Stimulated activated CD4-positive, alpha-beta T cell treated with anti-CD3 and anti-CD28 coated beads, Interleukin-12 subunit alpha, Interleukin-12 subunit beta, amount 100 ng/mL, for 24 hours (primary cell): ENCODE results near the gene PPP1R14D.

ENCODE experiments used
- DNase-seq, 2 experiments: peaks; one replicate each; pipeline ENCODE4 v3.0.0-alpha.2; 2020; ENCODE audit warnings: low read depth in 2 of 2

The PPP1R14D gene

GRCh38 chr15:40852529-40852928 is 24.0 kb upstream of the PPP1R14D start:
- DNase-seq: no peak

DNA sequence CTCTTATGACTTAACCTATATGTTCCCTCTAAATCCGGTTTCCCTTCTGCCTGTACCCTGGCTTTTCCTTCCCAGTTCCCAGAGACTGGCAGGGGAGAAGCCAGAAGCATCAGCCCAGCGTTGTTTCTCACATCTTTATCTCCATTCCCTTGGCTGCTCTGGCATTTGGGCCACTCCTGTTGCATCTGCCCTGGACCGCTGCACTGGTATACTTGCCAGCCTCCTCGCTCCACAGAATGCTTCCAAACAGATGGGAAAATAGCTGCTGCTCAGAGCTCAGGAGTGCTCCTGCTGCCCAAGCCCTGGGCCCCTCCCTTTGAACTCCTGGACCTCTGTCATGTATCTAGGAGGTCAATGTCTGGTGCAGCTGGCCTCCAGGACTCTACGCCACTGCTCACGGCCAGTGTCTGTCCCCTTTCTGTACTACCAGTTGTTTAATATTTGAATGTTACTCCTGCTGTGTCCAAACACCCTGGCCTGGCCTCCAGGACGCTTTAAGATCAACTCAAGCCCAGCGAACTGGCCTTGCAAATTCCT is 22.1 kb upstream of the PPP1R14D start:
- no peak for DNase-seq

- no peak for DNase-seq
Observed at GRCh38 chr15:40847223-40847961, 18.9 kb upstream of the PPP1R14D start.

DNA sequence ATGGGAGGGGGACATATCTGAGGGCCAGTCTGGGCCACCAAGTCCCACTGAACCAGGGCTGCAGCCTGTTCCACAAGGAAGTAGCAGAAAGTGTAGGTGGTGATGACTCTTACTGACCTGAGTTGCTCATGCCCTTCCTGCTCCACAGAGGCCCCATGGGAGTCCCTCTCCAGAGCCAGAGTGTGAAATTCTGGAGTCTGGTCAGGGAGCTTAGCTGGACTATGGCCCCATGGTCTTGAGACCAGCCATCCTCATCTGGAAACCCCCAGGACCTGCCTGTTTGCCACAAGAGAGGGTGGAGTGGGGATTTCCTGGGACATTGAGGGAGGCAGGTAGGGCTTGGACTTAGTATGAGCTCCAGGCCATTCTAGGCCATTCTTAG is 18.3 kb upstream of the PPP1R14D start:
- no peak for DNase-seq

- DNase-seq: no peak
Observed at GRCh38 chr15:40845511-40846284, 17.2 kb upstream of the PPP1R14D start.

DNA sequence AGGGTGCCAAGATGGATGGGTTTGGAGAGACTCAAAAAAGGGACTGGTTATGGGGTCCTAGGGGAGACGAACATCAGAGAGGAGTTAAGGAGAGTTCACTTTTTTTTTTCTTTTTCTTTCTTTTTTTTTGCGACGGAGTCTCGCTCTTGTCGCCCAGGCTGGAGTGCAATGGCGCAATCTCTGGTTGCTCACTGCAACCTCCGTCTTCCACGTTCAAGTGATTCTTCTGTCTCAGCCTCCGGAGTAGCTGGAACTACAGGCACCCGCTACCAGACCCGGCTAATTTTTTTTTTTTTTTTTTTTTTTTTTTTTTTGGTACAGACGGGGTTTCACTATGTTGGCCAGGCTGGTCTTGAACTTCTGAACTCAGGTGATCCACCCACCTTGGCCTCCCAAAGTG is 16.5 kb upstream of the PPP1R14D start:
- no peak for DNase-seq

DNA sequence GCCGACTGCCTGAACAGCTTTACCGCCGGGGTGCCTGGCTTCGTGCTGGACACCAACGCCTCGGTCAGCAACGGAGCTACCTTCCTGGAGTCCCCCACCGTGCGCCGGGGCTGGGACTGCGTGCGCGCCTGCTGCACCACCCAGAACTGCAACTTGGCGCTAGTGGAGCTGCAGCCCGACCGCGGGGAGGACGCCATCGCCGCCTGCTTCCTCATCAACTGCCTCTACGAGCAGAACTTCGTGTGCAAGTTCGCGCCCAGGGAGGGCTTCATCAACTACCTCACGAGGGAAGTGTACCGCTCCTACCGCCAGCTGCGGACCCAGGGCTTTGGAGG is 16.2 kb upstream of the PPP1R14D start:
- peak in 1 of 2 experiments; percentile 14 for DNase-seq

DNA sequence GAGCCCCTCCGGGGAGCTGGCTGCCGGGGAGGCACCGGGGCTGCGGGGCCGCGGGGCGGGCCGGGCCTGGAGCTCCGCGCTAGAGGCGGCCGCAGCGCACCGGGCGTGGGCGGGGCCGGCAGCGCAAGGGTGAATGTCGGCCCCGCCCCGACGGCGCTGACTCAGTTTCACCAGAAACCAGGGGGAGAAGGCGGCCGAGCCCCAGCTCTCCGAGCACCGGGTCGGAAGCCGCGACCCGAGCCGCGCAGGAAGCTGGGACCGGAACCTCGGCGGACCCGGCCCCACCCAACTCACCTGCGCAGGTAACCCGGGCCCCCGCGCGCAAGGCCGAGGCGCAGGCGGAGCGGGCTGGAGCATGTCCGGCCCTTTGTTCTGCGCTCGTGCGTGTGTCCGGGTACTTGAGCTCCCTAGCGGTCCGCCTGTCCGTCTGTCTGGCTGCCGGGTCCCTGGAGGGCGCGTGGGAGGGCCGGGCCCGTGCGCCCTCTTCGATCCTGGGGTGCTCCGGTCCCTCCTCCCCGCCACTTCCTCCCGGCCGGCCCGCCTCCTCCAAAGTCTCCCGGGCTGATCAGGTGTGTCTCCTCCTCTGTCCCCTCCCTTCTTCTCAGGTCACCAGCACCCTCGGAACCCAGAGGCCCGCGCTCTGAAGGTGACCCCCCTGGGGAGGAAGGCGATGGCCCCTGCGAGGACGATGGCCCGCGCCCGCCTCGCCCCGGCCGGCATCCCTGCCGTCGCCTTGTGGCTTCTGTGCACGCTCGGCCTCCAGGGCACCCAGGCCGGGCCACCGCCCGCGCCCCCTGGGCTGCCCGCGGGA is 15.6 kb upstream of the PPP1R14D start, which contains the start of gene SPINT1:
Gene SPINT1, plus strand, starts transcription at position 164 of the 811 bp plus-strand sequence. Its CDS starts 507 bp downstream, at position 671.
- DNase-seq: peak; percentile 43 to 73

GRCh38 chr15:40843261-40843884 is 14.9 kb upstream of the PPP1R14D start:
- no peak for DNase-seq

- DNase-seq: no peak
Observed at GRCh38 chr15:40841741-40842140, 13.2 kb upstream of the PPP1R14D start.

GRCh38 chr15:40838756-40839155 is 10.2 kb upstream of the PPP1R14D start:
- DNase-seq: no peak

DNA sequence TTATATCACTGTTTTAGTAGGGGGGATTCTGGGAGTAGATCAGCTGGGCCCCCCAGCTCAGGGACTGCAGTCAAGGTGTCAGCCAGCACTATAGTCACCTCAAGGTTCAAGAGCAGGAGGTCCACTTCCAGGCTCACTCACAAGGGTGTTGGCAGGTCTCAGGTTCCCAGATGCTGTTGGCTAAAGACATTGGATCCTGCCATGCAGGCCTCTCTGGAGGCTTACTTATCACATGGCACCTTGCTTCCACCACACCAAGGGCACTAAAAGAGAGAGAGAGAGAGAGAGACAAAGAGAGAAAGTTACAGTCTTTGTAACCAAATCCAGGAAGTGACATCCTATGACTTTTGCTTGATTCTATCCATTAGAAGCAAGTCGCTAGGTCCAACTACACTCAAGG is 7.5 kb upstream of the PPP1R14D start:
- DNase-seq: no peak

DNA sequence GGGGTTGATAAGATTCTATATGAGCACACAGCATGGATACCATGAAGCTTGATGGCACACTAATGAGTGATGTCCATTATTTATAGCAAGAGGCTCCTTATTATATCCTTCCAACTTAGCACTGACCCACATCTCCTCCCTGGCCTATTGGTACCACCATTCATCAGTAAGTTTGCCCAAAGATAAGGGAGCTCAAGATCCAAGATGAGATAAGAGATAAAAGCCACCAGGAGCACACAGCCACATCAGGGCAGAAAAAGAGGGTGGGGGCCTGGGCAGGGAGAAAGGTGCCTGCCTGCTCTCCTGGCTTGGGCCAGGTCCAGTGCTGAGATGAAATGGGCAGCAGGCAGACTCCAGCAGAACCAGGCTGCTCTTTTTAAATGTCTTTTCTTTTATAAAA is 4.4 kb upstream of the PPP1R14D start:
- no peak for DNase-seq

GRCh38 chr15:40831861-40832260 is 3.4 kb upstream of the PPP1R14D start:
- DNase-seq: no peak

- no peak for DNase-seq
Observed at GRCh38 chr15:40830884-40831283, 2.4 kb upstream of the PPP1R14D start.

DNA sequence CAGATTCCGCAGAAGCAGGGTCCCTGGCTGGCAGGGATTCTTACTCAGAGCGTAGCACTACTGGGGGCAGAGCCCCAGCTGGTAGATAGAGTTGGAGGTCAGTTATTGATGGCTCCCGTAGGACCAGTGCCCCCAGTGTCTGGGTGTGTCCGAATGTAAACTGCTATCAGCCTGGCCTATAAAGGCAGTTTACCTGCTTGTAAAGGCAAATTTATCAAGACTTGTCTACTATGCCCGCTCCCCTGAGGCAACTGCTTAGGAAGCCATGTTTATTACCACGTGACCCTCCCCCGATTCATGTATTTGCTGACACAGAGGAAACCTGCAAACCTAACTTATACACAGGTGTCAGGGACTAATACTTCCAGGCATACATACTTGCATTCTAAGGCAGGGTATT is 607 bp upstream of the PPP1R14D start:
- no peak for DNase-seq

- no peak for DNase-seq
Observed at GRCh38 chr15:40826423-40827075, 2.0 kb downstream of the PPP1R14D start.

DNA sequence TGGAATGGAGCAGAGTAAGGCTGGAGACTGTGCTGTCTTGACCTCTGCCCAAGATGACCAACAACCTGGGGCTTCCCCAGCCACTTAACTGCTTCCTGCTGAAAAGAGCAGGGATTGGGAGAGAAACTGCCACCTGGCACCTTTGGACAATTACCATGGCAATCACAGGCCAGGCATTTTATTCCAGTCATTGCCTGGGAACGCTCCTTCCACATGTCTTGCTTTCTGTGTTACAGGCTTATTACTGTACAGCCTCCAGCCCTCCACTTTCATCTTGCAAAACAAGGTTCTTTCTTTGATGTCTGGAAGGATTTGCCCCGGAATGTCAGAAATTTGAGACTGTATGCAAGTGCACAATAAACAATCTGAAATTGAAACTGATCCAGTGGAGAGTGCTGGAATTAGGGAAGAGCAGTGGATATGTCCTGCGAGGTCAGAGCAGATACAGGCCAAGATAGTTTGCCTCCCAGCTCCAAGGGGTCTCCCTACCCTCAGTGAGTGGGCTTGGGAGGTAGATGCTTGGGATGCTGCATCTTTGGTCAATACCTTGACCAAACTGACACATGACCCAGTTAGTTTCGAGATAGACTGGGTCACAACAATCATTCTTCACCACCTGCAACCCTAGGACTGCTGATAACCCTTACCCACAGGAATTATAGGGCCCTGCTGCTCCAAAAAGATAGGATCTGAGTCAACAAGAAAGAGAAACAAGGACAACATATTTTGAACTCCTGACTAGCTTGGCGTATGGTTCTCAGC is 2.7 kb downstream of the PPP1R14D start:
- DNase-seq: no peak

DNA sequence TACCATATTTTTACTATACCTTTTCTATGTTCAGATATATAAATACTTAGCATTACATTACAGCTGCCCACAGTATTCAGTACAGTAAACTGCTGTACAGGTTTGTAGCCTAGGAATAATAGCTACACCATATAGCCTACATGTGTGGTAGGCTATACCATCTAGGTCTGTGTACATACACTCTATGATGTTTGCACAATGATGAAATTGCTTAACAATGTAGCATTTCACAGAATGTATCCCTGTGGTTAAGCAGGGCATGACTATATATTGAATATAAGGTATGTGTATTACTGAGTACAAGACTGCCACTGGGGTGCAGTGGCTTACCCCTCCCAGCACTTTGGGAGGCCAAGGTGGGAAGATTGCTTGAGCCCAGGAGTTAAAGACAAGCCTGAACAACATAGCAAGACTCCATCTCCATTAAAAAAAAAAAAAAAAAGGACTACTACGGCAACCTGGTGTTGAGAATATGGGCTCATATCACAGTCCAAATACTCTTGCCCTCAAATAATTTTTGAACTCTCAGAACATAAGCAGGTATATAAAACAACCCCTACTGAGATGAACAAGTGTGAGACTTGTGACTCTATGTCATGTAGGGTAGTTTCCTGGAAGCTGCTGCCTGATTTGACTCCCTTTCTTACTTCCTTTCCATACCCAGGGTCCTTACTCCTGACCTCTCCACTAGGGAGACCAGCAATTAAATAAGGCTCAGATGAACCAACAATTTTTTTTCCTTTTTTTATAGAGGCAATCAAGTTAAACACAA is 4.8 kb downstream of the PPP1R14D start:
- DNase-seq: no peak

- DNase-seq: no peak
Observed at GRCh38 chr15:40821195-40821594, 7.3 kb downstream of the PPP1R14D start.
